Smooth muscle cell (in vitro differentiated cells): ENCODE results near the gene HS6ST3. TPM values are rescaled to one million over a fixed set of nuclear protein-coding genes. Genes with fewer than 3 reads are reported as not detected.

Experiments
- DNase-seq: peaks from one replicate; lab custom pipeline; 2025; ENCODE audit not compliant: unreplicated experiment; lab: John Stamatoyannopoulos, UW
- H2AFZ ChIP-seq: fragments of 200-600 bp; sonication (generic); 2 replicates; pipeline ENCODE4 v1.6.0; 2016; ENCODE audit warnings: antibody characterized with exemption, low read depth, mild to moderate bottlenecking
- H3F3A ChIP-seq: fragments of 200-600 bp; sonication (generic); 2 replicates; pipeline ENCODE4 v1.6.0; 2017; ENCODE audit warnings: antibody characterized with exemption, low read depth
- H3K27ac ChIP-seq: fragments of 200-600 bp; sonication (generic); 2 replicates; pipeline ENCODE4 v1.5.1; 2016; ENCODE audit warnings: low read depth, mild to moderate bottlenecking
- H3K27me3 ChIP-seq: fragments of 200-600 bp; sonication (generic); 2 replicates; pipeline ENCODE4 v1.6.1; 2016; ENCODE audit warnings: low read depth, mild to moderate bottlenecking
- H3K36me3 ChIP-seq: fragments of 200-600 bp; sonication (generic); 2 replicates; pipeline ENCODE4 v1.5.1; 2016; ENCODE audit warnings: low read depth
- H3K4me1 ChIP-seq: fragments of 200-600 bp; sonication (generic); 2 replicates; pipeline ENCODE4 v1.5.1; 2016; ENCODE audit warnings: low read depth
- H3K4me2 ChIP-seq: fragments of 200-600 bp; sonication (generic); 2 replicates; pipeline ENCODE4 v1.6.0; 2016; ENCODE audit warnings: mild to moderate bottlenecking
- H3K4me3 ChIP-seq: fragments of 200-600 bp; sonication (generic); 2 replicates; pipeline ENCODE4 v1.5.1; 2016; ENCODE audit warnings: mild to moderate bottlenecking
- H3K79me2 ChIP-seq: fragments of 200-600 bp; sonication (generic); 2 replicates; pipeline ENCODE4 v1.6.0; 2016; ENCODE audit warnings: low read depth, mild to moderate bottlenecking
- H3K9ac ChIP-seq: fragments of 200-600 bp; sonication (generic); 2 replicates; pipeline ENCODE4 v1.6.0; 2016; ENCODE audit warnings: low read depth
- H3K9me3 ChIP-seq: fragments of 200-600 bp; sonication (generic); replicated peaks from 2 replicates; pipeline ENCODE4 v1.5.1; 2016; ENCODE audit warnings: low read depth
- H4K20me1 ChIP-seq: fragments of 200-600 bp; sonication (generic); 2 replicates; pipeline ENCODE4 v1.6.0; 2016; ENCODE audit warnings: low read depth
- WGBS: methylation state at CpG from one replicate; pipeline ENCODE4 v1.1.7; 2016; ENCODE audit warnings: low lambda C conversion rate; 5-methylcytosine and 5-hydroxymethylcytosine counted together
- polyA plus RNA-seq: library from polyadenylated mRNA; unstranded; fragments of >200 nt; fragmentation: Nextera tagmentation; extraction: Ambion mirVana; gene quantifications from 2 replicates; pipeline ENCODE4 v1.2.1, GENCODE V29; 2016
- total RNA-seq: library from RNA; depleted of rRNA; stranded (reverse); fragments of >200 nt; gene quantifications from 2 replicates; pipeline ENCODE4 v1.2.3, GENCODE V29; 2014
- TF ChIP-seq, protein P1 (sequence below): fragments of 200-600 bp; sonication (generic); IDR thresholded peaks from 2 replicates; pipeline ENCODE4 v1.5.1; 2017; ENCODE audit warnings: borderline replicate concordance, mild to moderate bottlenecking, antibody characterized with exemption; ENCODE audit not compliant: insufficient read depth, poor library complexity, severe bottlenecking

HS6ST3 gene
- total and polyA plus RNA-seq, 2 experiments from 2014 or later, result 0.09 TPM; not detected in 1

DNA sequence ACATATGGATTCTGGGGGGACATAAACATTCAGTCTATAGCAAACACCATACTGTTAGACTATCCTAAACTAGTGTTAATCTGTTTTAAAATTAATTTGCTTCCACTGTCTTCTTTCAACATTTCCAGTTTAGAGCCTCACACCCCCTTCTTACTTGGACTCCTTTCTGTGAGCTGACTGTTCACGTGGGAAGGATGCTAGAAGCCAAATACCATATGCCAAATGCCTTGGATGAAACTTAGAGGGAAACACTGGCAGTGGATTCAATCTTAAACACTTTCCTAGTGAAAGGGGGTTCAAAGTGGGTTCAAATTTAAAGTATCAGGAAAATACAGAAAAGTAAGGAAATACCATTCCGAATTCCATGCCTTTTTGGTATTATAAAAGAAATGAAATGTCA, 113.6 kb downstream of the HS6ST3 start:
- no peaks in the 10 kb centered on the region for H3K27me3 ChIP-seq
- no peak overlapping the region for H3K4me3 ChIP-seq
- no peaks in the 10 kb centered on the region for H3K79me2 ChIP-seq
- no peaks in the 10 kb centered on the region for H3K4me1 ChIP-seq
- WGBS, result 82% methylated on average over 2 of the region's 2 CpGs
- no peaks in the 10 kb centered on the region for H3K36me3 ChIP-seq
- H3K4me2 ChIP-seq, result no peak overlapping the region
- H2AFZ ChIP-seq, result no peak overlapping the region
- H3K27ac ChIP-seq, result no peak overlapping the region
- no peak overlapping the region for H3K9ac ChIP-seq
- H3K9me3 ChIP-seq, result no peaks in the 10 kb centered on the region
- TF ChIP-seq, protein P1, sequence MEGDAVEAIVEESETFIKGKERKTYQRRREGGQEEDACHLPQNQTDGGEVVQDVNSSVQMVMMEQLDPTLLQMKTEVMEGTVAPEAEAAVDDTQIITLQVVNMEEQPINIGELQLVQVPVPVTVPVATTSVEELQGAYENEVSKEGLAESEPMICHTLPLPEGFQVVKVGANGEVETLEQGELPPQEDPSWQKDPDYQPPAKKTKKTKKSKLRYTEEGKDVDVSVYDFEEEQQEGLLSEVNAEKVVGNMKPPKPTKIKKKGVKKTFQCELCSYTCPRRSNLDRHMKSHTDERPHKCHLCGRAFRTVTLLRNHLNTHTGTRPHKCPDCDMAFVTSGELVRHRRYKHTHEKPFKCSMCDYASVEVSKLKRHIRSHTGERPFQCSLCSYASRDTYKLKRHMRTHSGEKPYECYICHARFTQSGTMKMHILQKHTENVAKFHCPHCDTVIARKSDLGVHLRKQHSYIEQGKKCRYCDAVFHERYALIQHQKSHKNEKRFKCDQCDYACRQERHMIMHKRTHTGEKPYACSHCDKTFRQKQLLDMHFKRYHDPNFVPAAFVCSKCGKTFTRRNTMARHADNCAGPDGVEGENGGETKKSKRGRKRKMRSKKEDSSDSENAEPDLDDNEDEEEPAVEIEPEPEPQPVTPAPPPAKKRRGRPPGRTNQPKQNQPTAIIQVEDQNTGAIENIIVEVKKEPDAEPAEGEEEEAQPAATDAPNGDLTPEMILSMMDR, result no peak
- DNase-seq, result no peak
- no peaks in the 10 kb centered on the region for H4K20me1 ChIP-seq
- no peaks in the 10 kb centered on the region for H3F3A ChIP-seq

DNA sequence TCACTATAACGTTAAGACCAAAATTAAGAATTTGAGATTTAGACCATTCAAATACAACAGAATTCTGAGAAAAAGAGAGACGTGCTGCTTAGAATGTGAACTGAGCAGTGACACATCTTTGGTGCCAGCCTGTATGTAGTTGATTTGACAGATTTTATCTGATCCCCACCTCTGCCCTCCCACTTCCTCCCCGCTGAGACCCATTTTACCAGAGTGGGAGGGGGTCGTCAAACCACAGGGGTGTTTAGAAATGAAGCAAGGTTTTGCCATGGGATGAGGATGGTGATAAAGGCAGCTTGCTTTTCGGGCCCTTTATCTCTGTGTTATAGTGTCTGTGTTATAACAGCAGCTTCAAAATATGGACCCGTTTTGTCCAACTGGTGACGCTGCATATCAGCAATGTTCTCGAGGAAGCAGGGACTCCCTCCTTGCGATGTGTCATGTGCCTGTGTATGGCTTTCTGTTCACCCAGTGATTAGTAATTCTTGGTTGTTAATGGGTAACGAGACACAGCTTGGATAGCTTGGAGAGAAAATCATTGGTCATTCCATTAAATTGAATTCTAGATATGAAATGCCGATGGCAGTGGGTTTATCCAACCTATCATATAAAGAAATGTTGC, 125.0 kb downstream of the HS6ST3 start:
- Histone ChIP-seq H3K79me2 (no peaks in the 10 kb centered on the region), H3K4me1 (no peaks in the 10 kb centered on the region), H2AFZ (no peak overlapping the region), H3K4me3 (no peak overlapping the region), H3K27ac (no peak overlapping the region), H3F3A (no peaks in the 10 kb centered on the region), H3K4me2 (no peak overlapping the region), H3K9ac (no peak overlapping the region), H3K9me3 (no peaks in the 10 kb centered on the region), H3K27me3 (no peaks in the 10 kb centered on the region), H3K36me3 (no peaks in the 10 kb centered on the region), H4K20me1 (no peaks in the 10 kb centered on the region)
- DNase-seq, result no peak
- TF ChIP-seq, protein P1, result no peak
- WGBS, result 80% methylated on average over 11 of the region's 11 CpGs

DNA sequence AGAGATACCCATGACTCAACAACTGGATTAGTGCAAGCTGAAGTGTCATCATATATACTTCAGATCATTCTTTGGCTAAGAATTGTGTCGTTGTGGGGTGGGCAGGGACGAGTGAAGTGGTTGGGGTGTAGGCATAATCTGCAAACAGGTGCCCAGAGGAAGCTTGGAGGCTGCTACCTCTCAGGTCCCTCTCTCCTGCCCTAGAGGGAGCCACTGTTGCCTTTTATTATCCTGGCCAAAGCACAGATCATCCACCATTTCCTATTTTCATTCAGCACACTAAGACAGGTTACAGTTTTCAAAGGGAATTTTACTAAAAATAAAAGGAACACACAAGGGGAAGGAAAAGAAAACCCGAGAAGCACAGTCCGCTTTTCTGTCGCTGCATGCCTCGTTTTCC, 126.6 kb downstream of the HS6ST3 start:
- no peaks in the 10 kb centered on the region for H3K36me3 ChIP-seq
- DNase-seq, result no peak
- no peaks in the 10 kb centered on the region for H4K20me1 ChIP-seq
- no peak overlapping the region for H3K27ac ChIP-seq
- 89% methylated on average over 6 of the region's 6 CpGs for WGBS
- no peaks in the 10 kb centered on the region for H3K79me2 ChIP-seq
- H3K4me2 ChIP-seq, result no peak overlapping the region
- H3K4me1 ChIP-seq, result no peaks in the 10 kb centered on the region
- no peaks in the 10 kb centered on the region for H3K27me3 ChIP-seq
- H3F3A ChIP-seq, result no peaks in the 10 kb centered on the region
- TF ChIP-seq, protein P1, result no peak
- no peaks in the 10 kb centered on the region for H3K9me3 ChIP-seq
- no peak overlapping the region for H2AFZ ChIP-seq
- H3K9ac ChIP-seq, result no peak overlapping the region
- no peak overlapping the region for H3K4me3 ChIP-seq

DNA sequence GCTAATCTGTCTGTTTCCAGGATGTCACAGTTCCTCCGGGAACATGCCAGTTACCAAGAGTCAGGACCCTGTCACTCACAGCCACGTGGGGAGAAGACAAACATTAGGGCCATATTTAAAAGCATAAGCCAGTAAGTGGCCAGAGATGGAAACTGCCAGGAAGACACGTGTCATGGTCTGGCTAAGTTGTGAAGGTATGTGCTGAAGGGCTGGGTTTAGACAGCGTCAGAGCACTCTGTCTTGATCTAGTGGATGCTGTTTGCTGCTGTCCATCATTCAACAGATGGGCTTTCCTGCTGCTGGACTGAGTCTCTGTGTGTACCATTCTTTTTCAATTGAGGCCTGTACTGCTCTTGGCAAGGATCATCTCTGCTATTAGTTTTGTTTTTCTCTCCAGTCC, 128.6 kb downstream of the HS6ST3 start:
- H3K9me3 ChIP-seq, result no peaks in the 10 kb centered on the region
- 79% methylated on average over 4 of the region's 4 CpGs for WGBS

More for the DNA sequence above, 128.6 kb downstream of the HS6ST3 start:
- no peaks in the 10 kb centered on the region for H3K27me3 ChIP-seq
- no peaks in the 10 kb centered on the region for H4K20me1 ChIP-seq
- no peaks in the 10 kb centered on the region for H3F3A ChIP-seq
- H3K4me2 ChIP-seq, result no peak overlapping the region
- H2AFZ ChIP-seq, result no peak overlapping the region
- TF ChIP-seq, protein P1, result no peak
- H3K9ac ChIP-seq, result no peak overlapping the region
- no peaks in the 10 kb centered on the region for H3K79me2 ChIP-seq
- H3K4me1 ChIP-seq, result no peaks in the 10 kb centered on the region
- H3K27ac ChIP-seq, result no peak overlapping the region
- no peaks in the 10 kb centered on the region for H3K36me3 ChIP-seq
- no peak for DNase-seq
- H3K4me3 ChIP-seq, result no peak overlapping the region
